H1 (cell line): Measurements from ENCODE around the gene ZCCHC3. TPM values are rescaled to one million over a fixed set of nuclear protein-coding genes. Genes with fewer than 3 reads are reported as not detected.

Experiments used
- CTCF ChIA-PET: fragments of 300-600 bp; sonication (Branson Sonifier 250); formaldehyde crosslinking; loops from one replicate; lab custom pipeline; 2021; ENCODE audit not compliant: partially characterized antibody; lab: Charles Lee
- POLR2A ChIA-PET: fragments of 300-600 bp; sonication (Branson Sonifier 250); formaldehyde crosslinking; loops from one replicate; lab custom pipeline; 2021; ENCODE audit warnings: inconsistent platforms; ENCODE audit not compliant: partially characterized antibody; lab: Charles Lee
- DNase-seq, 2 experiments: peaks; one replicate each; pipeline versions ENCODE4 v3.0.0 to v3.0.0-alpha.2; 2010 to 2022; ENCODE audit warnings: low spot score in 2 of 2, low read depth in 1 of 2, mixed read lengths in 1 of 2
- FAIRE-seq: peaks from 2 replicates; lab custom pipeline; 2011; peaks lifted over from hg19 to GRCh38; lab: Jason Lieb, UNC
- H2AFZ ChIP-seq: 2 replicates; pipeline ENCODE4 v1.8.1; 2012; ENCODE audit warnings: low read length, inconsistent platforms
- H2AK5ac ChIP-seq: 2 replicates; pipeline ENCODE4 v1.6.1; 2013; ENCODE audit warnings: low read depth, low read length
- H2BK120ac ChIP-seq: replicated peaks from 2 replicates; pipeline ENCODE3; 2013; ENCODE audit warnings: low read depth, low read length, inconsistent platforms
- H2BK12ac ChIP-seq: 2 replicates; pipeline ENCODE4 v1.6.1; 2013; ENCODE audit warnings: low read depth, low read length
- H2BK15ac ChIP-seq: 2 replicates; pipeline ENCODE4 v1.6.1; 2013; ENCODE audit warnings: low read length
- H2BK20ac ChIP-seq: 2 replicates; pipeline ENCODE4 v1.6.1; 2013; ENCODE audit warnings: low read length
- H2BK5ac ChIP-seq: 2 replicates; pipeline ENCODE4 v1.6.1; 2013; ENCODE audit warnings: low read depth, low read length
- H3K14ac ChIP-seq: 2 replicates; pipeline ENCODE4 v1.6.1; 2013; ENCODE audit warnings: inconsistent platforms; ENCODE audit not compliant: insufficient read length
- H3K18ac ChIP-seq: 2 replicates; pipeline ENCODE4 v1.6.1; 2013; ENCODE audit warnings: low read length; ENCODE audit errors: extremely low read depth
- H3K23ac ChIP-seq: 2 replicates; pipeline ENCODE4 v1.6.1; 2013; ENCODE audit warnings: inconsistent platforms; ENCODE audit not compliant: insufficient read length
- H3K23me2 ChIP-seq: 2 replicates; pipeline ENCODE4 v1.6.1; 2013; ENCODE audit warnings: low read depth, low read length
- H3K27ac ChIP-seq: 2 replicates; pipeline ENCODE4 v1.6.1; 2011; ENCODE audit warnings: low read depth, low read length, inconsistent platforms
- H3K27me3 ChIP-seq, 4 experiments: replicated peaks in 1 of 4; 1 replicate in 1 of 4; 2 replicates in 3 of 4; pipeline versions ENCODE4 v1.6.1 to v1.8.1; 2011 to 2013; ENCODE audit warnings: low read length in 3 of 4, mild to moderate bottlenecking in 3 of 4, inconsistent platforms in 2 of 4, mixed read lengths in 2 of 4, moderate library complexity in 1 of 4; ENCODE audit not compliant: control insufficient read depth in 3 of 4, insufficient read depth in 3 of 4; ENCODE audit errors: extremely low read depth in 1 of 4
- H3K36me3 ChIP-seq, 4 experiments: 2 replicates each; pipeline versions ENCODE4 v1.6.1 to v1.8.1; 2011 to 2013; ENCODE audit warnings: mild to moderate bottlenecking in 4 of 4, low read length in 3 of 4, moderate library complexity in 2 of 4, control low read depth in 1 of 4, inconsistent platforms in 1 of 4; ENCODE audit not compliant: insufficient read depth in 4 of 4, control insufficient read depth in 2 of 4
- H3K4ac ChIP-seq: replicated peaks from 2 replicates; pipeline ENCODE3; 2013; ENCODE audit warnings: low read length, low read depth, mixed read lengths, inconsistent platforms; ENCODE audit not compliant: insufficient read length
- H3K4me1 ChIP-seq, 4 experiments: replicated peaks in 1 of 4; 1 replicate in 1 of 4; 2 replicates in 3 of 4; pipeline versions ENCODE4 v1.6.1 to v1.8.1; 2011 to 2013; ENCODE audit warnings: low read length in 3 of 4, inconsistent platforms in 2 of 4, mixed read lengths in 1 of 4; ENCODE audit not compliant: insufficient read depth in 4 of 4, control insufficient read depth in 3 of 4
- H3K4me2 ChIP-seq, 2 experiments: 2 replicates each; pipeline versions ENCODE4 v1.6.1 to v1.8.1; 2011 to 2013; ENCODE audit warnings: low read depth in 2 of 2, low read length in 2 of 2, control low read depth in 1 of 2, inconsistent platforms in 1 of 2, mild to moderate bottlenecking in 1 of 2; ENCODE audit not compliant: insufficient read depth in 1 of 2
- H3K4me3 ChIP-seq, 4 experiments: fragments of 200-600, 300-600 bp in 1 of 4; sonication (generic), shearing (Covaris generic), sonication (Bioruptor Twin) in 1 of 4; 2 replicates each; pipeline versions ENCODE4 v1.5.1 to v1.8.1; 2011 to 2016; ENCODE audit warnings: low read length in 4 of 4, low read depth in 3 of 4, control low read depth in 2 of 4, inconsistent platforms in 2 of 4, mild to moderate bottlenecking in 2 of 4, mixed read lengths in 1 of 4, moderate library complexity in 1 of 4; ENCODE audit not compliant: insufficient read depth in 2 of 4; ENCODE audit errors: extremely low read depth in 1 of 4
- H3K56ac ChIP-seq: replicated peaks from 2 replicates; pipeline ENCODE3; 2013; ENCODE audit warnings: low read depth, mild to moderate bottlenecking, mixed read lengths, low read length, inconsistent platforms; ENCODE audit not compliant: insufficient read length
- H3K79me1 ChIP-seq: 2 replicates; pipeline ENCODE4 v1.6.1; 2013; ENCODE audit warnings: low read depth, low read length, control low read depth
- H3K79me2 ChIP-seq, 2 experiments: 2 replicates each; pipeline versions ENCODE4 v1.6.1 to v1.8.1; 2012 to 2013; ENCODE audit warnings: low read length in 2 of 2, mild to moderate bottlenecking in 2 of 2, inconsistent platforms in 1 of 2; ENCODE audit not compliant: insufficient read depth in 2 of 2, control insufficient read depth in 1 of 2
- H3K9ac ChIP-seq, 4 experiments: replicated peaks in 1 of 4; 1 replicate in 1 of 4; 2 replicates in 3 of 4; pipeline versions ENCODE4 v1.6.1 to v1.8.1; 2011 to 2013; ENCODE audit warnings: low read depth in 3 of 4, low read length in 3 of 4, control low read depth in 2 of 4, mild to moderate bottlenecking in 2 of 4, moderate library complexity in 2 of 4, inconsistent platforms in 1 of 4; ENCODE audit errors: extremely low read depth in 1 of 4
- H3K9me3 ChIP-seq, 2 experiments: 2 replicates each; pipeline versions ENCODE4 v1.6.1 to v1.8.1; 2012 to 2013; ENCODE audit warnings: mild to moderate bottlenecking in 2 of 2, moderate library complexity in 2 of 2, control low read depth in 1 of 2, inconsistent platforms in 1 of 2, low read depth in 1 of 2, low read length in 1 of 2, mixed read lengths in 1 of 2; ENCODE audit not compliant: insufficient read depth in 2 of 2
- H4K20me1 ChIP-seq, 2 experiments: replicated peaks in 1 of 2; 2 replicates each; pipeline versions ENCODE3 to v1.8.1; 2011 to 2013; ENCODE audit warnings: inconsistent platforms in 2 of 2, low read length in 2 of 2, mild to moderate bottlenecking in 1 of 2; ENCODE audit not compliant: insufficient read depth in 2 of 2, control insufficient read depth in 1 of 2
- H4K5ac ChIP-seq: 2 replicates; pipeline ENCODE4 v1.6.1; 2013; ENCODE audit warnings: low read length, low read depth, mixed read lengths, inconsistent platforms; ENCODE audit not compliant: insufficient read length
- H4K8ac ChIP-seq: 2 replicates; pipeline ENCODE4 v1.8.0; 2013; ENCODE audit warnings: mild to moderate bottlenecking, moderate library complexity, low read length, inconsistent platforms; ENCODE audit not compliant: insufficient read depth; ENCODE audit errors: extremely low read depth
- H4K91ac ChIP-seq: replicated peaks from 2 replicates; pipeline ENCODE3; 2013; ENCODE audit warnings: low read length, mixed read lengths, inconsistent platforms; ENCODE audit not compliant: insufficient read length
- EZH2 ChIP-seq: fragments of 200-600 bp; sonication (generic); IDR thresholded peaks from 2 replicates; pipeline ENCODE4 v1.7.1; 2012; ENCODE audit warnings: low read depth, mild to moderate bottlenecking, moderate library complexity, low read length, inconsistent platforms; ENCODE audit not compliant: severe bottlenecking
- FOSL1 ChIP-seq: IDR thresholded peaks from 2 replicates; pipeline ENCODE4 v1.6.1; 2011; ENCODE audit warnings: mild to moderate bottlenecking, low read depth, low read length, moderate library complexity; ENCODE audit not compliant: insufficient read depth
- JUN ChIP-seq: IDR thresholded peaks from 2 replicates; pipeline ENCODE4 v1.6.1; 2011; ENCODE audit warnings: low read depth, mild to moderate bottlenecking, improper control_type of control experiment, low read length
- SIRT6 ChIP-seq: IDR thresholded peaks from one replicate; pipeline ENCODE4 v1.7.1; 2012; ENCODE audit warnings: low read length, inconsistent platforms
- SIX5 ChIP-seq: IDR thresholded peaks from 2 replicates; pipeline ENCODE4 v1.6.1; 2011; ENCODE audit warnings: mild to moderate bottlenecking, low read depth, low read length
- SP4 ChIP-seq: IDR thresholded peaks from 2 replicates; pipeline ENCODE4 v1.6.1; 2012; ENCODE audit warnings: low read length, inconsistent platforms
- WGBS, 2 experiments: shearing (Covaris generic) in 1 of 2; methylation state at CpG; one replicate each; pipeline versions ENCODE4 v1.1.6 to v1.1.7; 2013 to 2015; ENCODE audit warnings: low lambda C conversion rate in 2 of 2, mixed read lengths in 2 of 2, inconsistent platforms in 1 of 2, low coverage in 1 of 2, missing lambda C conversion rate in 1 of 2; ENCODE audit not compliant: insufficient replicate concordance in 2 of 2, insufficient coverage in 1 of 2, insufficient read length in 1 of 2; ENCODE audit errors: extremely low coverage in 1 of 2, missing lambda C conversion rate in 1 of 2; 5-methylcytosine and 5-hydroxymethylcytosine counted together
- polyA plus RNA-seq, 7 experiments: library from polyadenylated mRNA; depleted of rRNA in 3 of 7; stranded (reverse) in 5 of 7; unstranded in 2 of 7; fragments of >200 nt in 5 of 7; fragments of 200-250 nt in 2 of 7; gene quantifications; 1 replicate in 5 of 7; 2 replicates in 1 of 7; 4 replicates in 1 of 7; pipeline versions ENCODE4 v1.2.1 to v1.2.3, GENCODE V29; 2011 to 2013; ENCODE audit warnings: missing spikeins in 2 of 7, mixed read lengths in 2 of 7
- total RNA-seq: library from RNA; stranded (reverse); fragmentation: NEBNext Ultra II Directional; extraction: Animal tissue kit (Norgen Biotek cat#: 25700); gene quantifications from 2 replicates; pipeline ENCODE4 v1.2.1, GENCODE V29; 2021
- TF ChIP-seq, protein P1 (sequence below): IDR thresholded peaks from 2 replicates; pipeline ENCODE4 v1.6.1; 2012; ENCODE audit warnings: inconsistent platforms

Gene ZCCHC3
- total and polyA plus RNA-seq, 2 of the 8 experiments (the other 6 are each of a cell fraction or from before 2014, with no cell fraction given), result 33.7 to 52.4 TPM

DNA sequence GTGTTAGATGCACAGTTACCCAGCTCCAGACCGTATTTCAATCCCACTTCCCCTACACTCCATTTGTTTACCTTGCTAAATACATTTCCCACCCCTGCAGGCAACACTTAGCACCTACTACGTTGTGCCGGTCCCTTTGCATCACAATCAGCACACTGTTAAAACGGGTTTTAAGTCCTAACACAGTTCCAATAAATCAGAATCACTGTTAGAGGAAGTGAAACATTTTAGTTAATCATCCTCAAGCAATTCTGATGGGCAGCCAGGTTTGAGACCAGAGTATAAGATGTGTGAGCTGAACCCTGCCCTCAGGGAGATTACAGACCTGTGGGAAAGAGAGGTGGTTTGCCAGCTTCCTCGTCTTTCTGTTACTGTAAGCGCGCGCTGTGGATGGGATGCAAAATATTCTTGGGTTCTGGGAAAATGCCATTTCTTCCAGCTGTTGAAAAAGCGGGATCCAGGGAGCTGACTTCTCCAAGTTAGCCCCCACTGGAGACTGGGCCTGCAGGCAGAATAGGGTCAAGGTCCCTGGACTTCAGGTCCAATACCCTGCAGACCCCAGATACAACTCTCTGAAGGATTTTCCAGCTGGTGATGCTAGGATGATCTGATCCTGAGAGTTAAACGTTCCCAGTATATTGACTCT is 3.1 kb downstream of the ZCCHC3 start:
- H3K18ac ChIP-seq, result peak overlapping the region; percentile 4; the same call in 1 of the 2 replicates
- peaks cover 17% of the 10 kb centered on the region for H3K23me2 ChIP-seq
- WGBS, 2 experiments, result 17% methylated on average over 10 of the region's 10 CpGs; no CpG with 5 or more reads in 1 of the 2 experiments
- no peak for DNase-seq
- peak overlapping the region; percentile 63 for H2BK12ac ChIP-seq
- ChIA-PET POLR2A (interaction anchor here (0.6 to 9.4 kb wide), 9 partner anchors 10 to 338 kb away, joined by 3 to 85 read pairs (median 6); partner anchors contain the start of gene NRSN2), CTCF (interaction anchor here (0.7 to 7.8 kb wide), 9 partner anchors 9 to 57 kb away, joined by 3 to 36 read pairs (median 17); partner anchors contain the start of gene SOX12)
- no peak overlapping the region for H4K8ac ChIP-seq
- peak overlapping the region; percentile 52 for H2BK120ac ChIP-seq
- H2BK5ac ChIP-seq, result peak overlapping the region; percentile 95
- H3K4me1 ChIP-seq, result peaks cover 16 to 30% (median 18%) of the 10 kb centered on the region in 4 experiments
- H3K23ac ChIP-seq, result no peak overlapping the region
- peak; percentile 19 for FAIRE-seq
- no peak overlapping the region; the same call in 1 of the 2 replicates for H2AK5ac ChIP-seq
- H3K4me3 ChIP-seq, result peak overlapping the region; percentile 42 to 99 (median 80)
- H2AFZ ChIP-seq, result no peak overlapping the region
- no peak overlapping the region for H2BK15ac ChIP-seq
- peak overlapping the region; percentile 81 to 94 for H3K4me2 ChIP-seq
- H3K79me1 ChIP-seq, result peaks cover 3% of the 10 kb centered on the region; the same call in 1 of the 2 replicates
- H3K9me3 ChIP-seq, result no peaks in the 10 kb centered on the region; a peak in 1 of 4 replicates
- no peaks in the 10 kb centered on the region for H3K36me3 ChIP-seq
- H3K14ac ChIP-seq, result no peak overlapping the region
- H3K56ac ChIP-seq, result peak overlapping the region; percentile 21
- peaks cover 6 to 11% of the 10 kb centered on the region in 2 experiments for H4K20me1 ChIP-seq
- peaks cover 0 to 7% (median 2%) of the 10 kb centered on the region in 4 experiments; a peak in 3 of 7 replicates for H3K27me3 ChIP-seq
- peak overlapping the region; percentile 52; the same call in 1 of the 2 replicates for H2BK20ac ChIP-seq
- H3K27ac ChIP-seq, result peak overlapping the region; percentile 80
- H4K91ac ChIP-seq, result peak overlapping the region; percentile 56
- peaks cover 11 to 35% of the 10 kb centered on the region in 2 experiments; a peak in 3 of 4 replicates for H3K79me2 ChIP-seq
- peak overlapping the region; percentile 20 for H3K4ac ChIP-seq
- H3K9ac ChIP-seq, result peak overlapping the region in 2 of 4 experiments; percentile 39 to 42; a peak in 5 of 7 replicates
- H4K5ac ChIP-seq, result peak overlapping the region; percentile 23
- TF ChIP-seq JUN (no peak), SIX5 (no peak), EZH2 (no peak), FOSL1 (no peak), SIRT6 (no peak), SP4 (no peak)
- TF ChIP-seq, protein P1, sequence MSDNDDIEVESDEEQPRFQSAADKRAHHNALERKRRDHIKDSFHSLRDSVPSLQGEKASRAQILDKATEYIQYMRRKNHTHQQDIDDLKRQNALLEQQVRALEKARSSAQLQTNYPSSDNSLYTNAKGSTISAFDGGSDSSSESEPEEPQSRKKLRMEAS, result no peak
